Stimulated activated CD4-positive, alpha-beta T cell treated with anti-CD3 and anti-CD28 coated beads, Interleukin-4, amount 100 ng/mL, for 24 hours (primary cell): ENCODE results near the gene DENND2D.
A peak's percentile ranks its signal among the peaks of the same experiment; 100 is the strongest.
"Not testable (repeated sequence)": the region's sequence is repeated elsewhere in the genome, so short reads cannot be mapped to it uniquely, and the experiment has no call there.

Experiments used
- DNase-seq: peaks from one replicate; pipeline ENCODE4 v3.0.0-alpha.2; 2020

The DENND2D gene

GRCh38 chr1:111221276-111221632, 20.8 kb upstream of the DENND2D start:
- DNase-seq: no peak

- no peak for DNase-seq
These were observed 19.9 kb upstream of the DENND2D start for GRCh38 chr1:111220302-111220890.

- peak; percentile 76 for DNase-seq
These were observed 19.3 kb upstream of the DENND2D start for GRCh38 chr1:111219557-111220286.

- DNase-seq: no peak
These were observed 18.5 kb upstream of the DENND2D start for GRCh38 chr1:111218701-111219556.

- no peak for DNase-seq
These were observed 16.9 kb upstream of the DENND2D start for GRCh38 chr1:111217183-111217910.

- DNase-seq: no peak
These were observed 16.3 kb upstream of the DENND2D start for GRCh38 chr1:111216751-111217150.

GRCh38 chr1:111215285-111215684, 14.8 kb upstream of the DENND2D start:
- not testable (repeated sequence) for DNase-seq

- DNase-seq: peak; percentile 63
These were observed 14.4 kb upstream of the DENND2D start for GRCh38 chr1:111214884-111215283.

- DNase-seq: no peak
These were observed 13.8 kb upstream of the DENND2D start for GRCh38 chr1:111214074-111214801.

- no peak for DNase-seq
These were observed 13.0 kb upstream of the DENND2D start for GRCh38 chr1:111213412-111213811.

GRCh38 chr1:111212634-111213335, 12.3 kb upstream of the DENND2D start:
- DNase-seq: no peak

- DNase-seq: no peak
These were observed 11.5 kb upstream of the DENND2D start for GRCh38 chr1:111211921-111212320.

- DNase-seq: no peak
These were observed 9.2 kb upstream of the DENND2D start for GRCh38 chr1:111209622-111210021.

- no peak for DNase-seq
These were observed 8.5 kb upstream of the DENND2D start for GRCh38 chr1:111208921-111209320.

- no peak for DNase-seq
These were observed 5.2 kb upstream of the DENND2D start for GRCh38 chr1:111205714-111206050.

- no peak for DNase-seq
These were observed 4.7 kb upstream of the DENND2D start for GRCh38 chr1:111204983-111205713.

- DNase-seq: peak; percentile 64
These were observed 3.9 kb upstream of the DENND2D start for GRCh38 chr1:111204201-111204982.

GRCh38 chr1:111203681-111204200, 3.3 kb upstream of the DENND2D start:
- peak; percentile 83 for DNase-seq

- no peak for DNase-seq
These were observed 2.5 kb upstream of the DENND2D start for GRCh38 chr1:111202707-111203623.
